ENCODE data around the gene TRIB2. TPM values are rescaled to one million over a fixed set of nuclear protein-coding genes. Genes with fewer than 3 reads are reported as not detected.
A peak's percentile ranks its signal among the peaks of the same experiment; 100 is the strongest.

Gene TRIB2
- total and polyA plus RNA-seq, 11 donors = 31.2 to 140 (median 41.4) TPM

GRCh38 chr2:12674644-12675328, 42.0 kb upstream of the TRIB2 start:
- Histone ChIP-seq H3K36me3 (no peaks in the 10 kb centered on the region), H3K27ac (peak overlapping the region in 2 of 12 donors; percentile 19 to 22), H3K4me3 (no peak overlapping the region), H3K27me3 (no peaks in the 10 kb centered on the region), H3K9me3 (no peaks in the 10 kb centered on the region), H3K4me1 (peaks cover 0 to 10% (median 0%) of the 10 kb centered on the region in 12 donors)
- no peak for TF ChIP-seq CTCF (IDR thresholded peaks at IDR 0.05)
- no peak for TF ChIP-seq POLR2A (IDR thresholded peaks at IDR 0.05)
- 56 to 65% (median 62%) methylated on average over 4 of the region's 4 CpGs for WGBS, 4 donors
- no peak for DNase-seq
- intact Hi-C loops (cut with DNase I) = no loop called here
- ATAC-seq = peak in 1 of 4 donors; percentile 60

DNA sequence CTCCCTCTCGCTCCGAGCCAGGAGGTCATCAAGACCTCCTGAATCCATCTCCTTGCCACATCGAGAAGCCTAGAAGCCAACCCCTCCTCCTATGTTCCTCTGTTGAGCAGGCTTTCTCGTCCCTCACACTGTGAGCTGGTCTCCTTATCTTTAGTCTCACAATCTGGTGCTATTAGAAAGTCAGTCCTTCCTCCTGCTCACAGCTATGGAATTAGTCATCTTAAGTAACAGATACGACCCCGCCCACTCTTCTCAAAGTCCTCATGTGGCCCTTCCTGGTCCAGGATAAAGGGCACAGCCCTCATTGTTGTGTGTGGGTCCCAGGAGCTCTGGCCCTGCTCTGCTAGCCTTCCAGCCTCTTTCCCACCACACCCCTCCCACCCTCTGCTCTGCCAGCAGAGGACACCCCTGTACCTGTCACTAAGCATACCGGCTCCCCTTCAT, 41.4 kb upstream of the TRIB2 start:
- Histone ChIP-seq H3K27me3 (no peaks in the 10 kb centered on the region), H3K9me3 (no peaks in the 10 kb centered on the region), H3K36me3 (no peaks in the 10 kb centered on the region), H3K27ac (peak overlapping the region in 3 of 12 donors; percentile 19 to 27 (median 22)), H3K4me3 (no peak overlapping the region), H3K4me1 (peaks cover 0 to 10% (median 0%) of the 10 kb centered on the region in 12 donors)
- TF ChIP-seq CTCF (IDR thresholded peaks at IDR 0.05) = no peak
- no peak for TF ChIP-seq POLR2A (IDR thresholded peaks at IDR 0.05)
- intact Hi-C loops (cut with DNase I) = no loop called here
- peak in 3 of 4 donors; percentile 71 to 88 (median 74) for ATAC-seq
- WGBS, 4 donors = 68 to 74% (median 69%) methylated on average over 6 to 7 of the region's 7 CpGs
- peak in 1 of 5 donors; percentile 51 for DNase-seq

DNA sequence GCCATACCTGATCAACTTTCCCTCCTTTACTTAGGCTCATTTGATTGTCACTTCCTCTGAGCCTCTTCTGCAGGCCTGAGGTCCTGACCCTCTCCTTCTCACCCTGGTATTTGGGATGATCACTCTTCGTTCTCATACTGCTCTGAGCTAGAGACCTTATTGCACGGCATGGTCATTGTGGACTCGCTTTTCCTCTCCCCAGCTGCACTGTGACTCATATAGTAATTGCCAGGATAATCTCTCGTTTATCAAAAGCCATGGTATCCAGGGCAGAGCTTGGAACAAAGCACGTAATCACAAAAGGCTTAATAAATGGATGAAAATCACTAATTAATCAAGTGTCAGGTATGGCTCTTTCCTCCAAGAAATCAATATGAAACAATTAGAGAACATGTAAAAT, 40.9 kb upstream of the TRIB2 start:
- Histone ChIP-seq H3K27me3 (no peaks in the 10 kb centered on the region), H3K9me3 (no peaks in the 10 kb centered on the region), H3K27ac (peak overlapping the region in 1 of 12 donors; percentile 19), H3K4me1 (peaks cover 0 to 10% (median 0%) of the 10 kb centered on the region in 12 donors), H3K36me3 (no peaks in the 10 kb centered on the region), H3K4me3 (no peak overlapping the region)
- no peak for DNase-seq
- TF ChIP-seq POLR2A (IDR thresholded peaks at IDR 0.05) (no peak), CTCF (IDR thresholded peaks at IDR 0.05) (no peak)
- WGBS, 4 donors = 90 to 95% (median 93%) methylated on average over 5 of the region's 5 CpGs
- ATAC-seq = peak in 1 of 4 donors; percentile 17
- intact Hi-C loops (cut with DNase I) = no loop called here

DNA sequence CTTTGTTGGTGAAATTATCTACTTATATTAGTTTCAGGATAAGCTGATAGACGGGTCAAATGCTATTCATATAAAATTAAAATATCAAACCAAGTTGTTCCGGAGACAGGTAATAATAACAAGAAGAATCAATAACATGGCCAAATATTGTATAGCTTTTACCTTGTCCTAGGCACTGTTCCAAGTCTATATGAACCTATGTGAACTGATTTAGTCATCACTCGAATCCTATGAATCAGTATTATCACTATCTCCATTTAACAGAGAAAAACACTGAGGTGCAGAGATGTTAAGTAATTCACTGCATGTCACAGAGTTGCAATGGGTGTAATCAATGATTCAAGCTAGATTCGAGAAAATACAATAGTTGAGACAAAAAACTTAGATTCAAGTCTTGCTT, 40.0 kb upstream of the TRIB2 start:
- no peaks in the 10 kb centered on the region for H3K27me3 ChIP-seq
- no peaks in the 10 kb centered on the region for H3K36me3 ChIP-seq
- H3K27ac ChIP-seq = no peak overlapping the region
- ATAC-seq (no peak), DNase-seq (no peak)
- peaks cover 0 to 10% (median 0%) of the 10 kb centered on the region in 12 donors for H3K4me1 ChIP-seq
- WGBS, 4 donors = 94 to 96% (median 95%) methylated on average over 4 of the region's 4 CpGs
- TF ChIP-seq CTCF (IDR thresholded peaks at IDR 0.05) = no peak
- TF ChIP-seq POLR2A (IDR thresholded peaks at IDR 0.05) = no peak
- no peak overlapping the region for H3K4me3 ChIP-seq
- no peaks in the 10 kb centered on the region for H3K9me3 ChIP-seq
- intact Hi-C loops (cut with DNase I) = no loop called here
